Tongue (tissue), 2 donors: Measurements from ENCODE around the gene DNAJB5. TPM values are rescaled to one million over a fixed set of nuclear protein-coding genes. Genes with fewer than 3 reads are reported as not detected.
"Not testable (repeated sequence)": the region's sequence is repeated elsewhere in the genome, so short reads cannot be mapped to it uniquely, and the experiment has no call there.

Experiments used
- DNase-seq: peaks from one replicate; pipeline ENCODE4 v3.0.0-alpha.2; 2015
- total RNA-seq: library from RNA; depleted of rRNA; stranded (reverse); fragments of >200 nt; gene quantifications from one replicate; pipeline ENCODE4 v1.2.3, GENCODE V29; 2014

DNAJB5 gene
- total RNA-seq, 1 donor from 2014 or later = 72.4 TPM

DNA sequence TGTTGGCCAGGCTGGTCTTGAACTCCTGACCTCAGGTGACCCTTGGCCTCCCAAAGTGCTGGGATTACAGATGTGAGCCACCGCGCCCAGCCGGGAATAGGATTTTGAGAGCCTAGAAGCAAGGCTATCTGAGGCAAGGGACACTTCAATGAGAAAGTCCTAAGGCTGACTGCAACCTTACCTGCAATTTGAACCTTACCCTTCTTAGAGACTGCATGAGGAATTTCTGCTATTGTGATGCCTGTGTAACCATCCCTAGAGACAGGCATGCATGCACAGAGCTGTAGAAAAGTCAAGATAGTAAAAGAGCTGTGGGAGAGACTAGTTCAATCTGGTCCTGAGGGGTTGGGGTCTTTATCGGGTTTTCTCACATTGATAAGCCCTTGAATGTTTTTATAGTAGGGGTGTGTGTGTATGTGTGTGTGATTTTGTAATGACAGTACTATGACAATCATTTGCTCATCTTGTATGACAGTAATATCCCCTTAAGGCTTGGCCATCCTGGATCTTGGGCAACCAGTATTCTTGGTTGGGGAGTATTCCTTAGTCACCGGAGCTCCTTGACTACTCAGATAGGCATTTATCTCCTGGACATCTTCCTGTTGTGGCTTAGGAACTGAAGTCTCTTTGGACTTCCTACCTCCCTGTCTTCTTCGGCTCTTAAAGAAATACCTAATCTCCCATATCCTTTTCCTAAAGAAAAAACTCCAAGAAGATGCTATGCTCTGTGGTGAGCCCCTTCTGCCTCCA, 11.2 kb downstream of the DNAJB5 start:
- DNase-seq = no peak

DNA sequence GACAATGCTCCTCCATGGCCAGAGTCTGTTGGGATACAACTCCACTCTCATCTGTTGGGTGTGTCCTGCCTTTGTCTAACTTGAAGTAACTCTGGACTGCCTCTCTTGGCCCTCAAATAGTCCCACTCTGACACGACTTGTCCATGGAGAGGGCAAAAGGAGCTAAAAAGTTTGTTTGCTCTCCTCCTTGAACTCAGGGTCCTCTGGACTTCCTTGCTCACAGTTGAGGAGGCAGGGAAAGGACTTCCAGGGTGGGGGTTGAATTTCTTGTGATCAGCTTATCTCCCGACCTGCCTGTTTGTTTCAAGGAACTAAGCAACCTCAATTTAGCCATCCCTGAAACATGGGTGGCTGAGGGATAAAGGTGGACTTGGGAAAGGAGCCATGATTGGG, 11.7 kb downstream of the DNAJB5 start:
- DNase-seq = no peak

DNA sequence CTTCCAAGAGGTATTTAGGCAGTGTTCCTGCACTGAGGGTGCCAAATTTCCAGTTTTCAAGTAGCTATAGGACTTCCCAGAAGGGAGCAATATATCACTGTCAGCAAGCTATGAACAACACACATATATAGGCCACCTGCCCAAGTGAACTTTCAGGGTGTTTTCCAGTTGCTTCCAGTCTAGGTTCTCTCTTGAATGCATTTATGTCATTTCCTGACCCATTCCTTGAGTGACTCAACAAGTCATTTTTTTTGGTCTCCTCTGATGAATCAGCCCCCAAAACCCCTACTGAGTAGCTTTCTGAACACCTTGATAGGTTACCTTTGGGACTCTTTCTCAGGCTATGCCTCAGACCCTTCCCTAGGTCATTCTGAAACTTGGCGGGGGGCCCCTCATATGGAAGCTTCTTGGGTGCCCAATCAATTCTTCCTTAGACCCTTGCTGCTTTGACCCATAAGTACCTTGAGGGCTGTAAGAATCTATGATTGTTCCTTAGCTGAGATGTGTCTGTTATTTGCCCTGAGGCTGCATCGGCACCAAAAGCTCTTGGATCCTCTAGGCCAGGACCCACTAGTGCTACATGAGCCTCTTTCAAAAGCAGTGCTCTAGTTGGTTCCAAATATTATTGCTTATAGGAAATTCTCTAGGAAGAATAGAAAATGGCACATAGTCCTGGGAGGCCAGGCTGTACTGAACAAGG, 12.4 kb downstream of the DNAJB5 start:
- DNase-seq = no peak

DNA sequence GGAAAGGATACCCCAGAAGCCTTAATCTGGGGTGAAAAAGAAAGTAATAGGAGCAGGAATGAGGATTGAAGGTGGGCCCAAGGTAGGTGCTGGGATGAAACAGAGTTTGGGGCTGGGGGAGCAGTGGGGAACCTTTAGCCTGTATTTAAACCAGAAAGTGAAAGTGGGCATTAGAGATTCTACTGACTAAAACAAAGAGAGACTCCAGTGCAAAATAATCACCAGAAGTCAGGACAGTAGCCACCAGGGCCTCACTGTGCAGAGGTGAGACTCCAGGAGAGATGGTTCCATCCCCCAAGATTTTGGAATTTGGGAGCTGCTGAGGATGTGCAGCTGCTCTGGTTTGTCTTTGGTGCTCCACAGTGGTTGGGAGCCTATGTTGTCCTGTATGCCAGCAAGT, 13.1 kb downstream of the DNAJB5 start:
- DNase-seq = no peak

DNA sequence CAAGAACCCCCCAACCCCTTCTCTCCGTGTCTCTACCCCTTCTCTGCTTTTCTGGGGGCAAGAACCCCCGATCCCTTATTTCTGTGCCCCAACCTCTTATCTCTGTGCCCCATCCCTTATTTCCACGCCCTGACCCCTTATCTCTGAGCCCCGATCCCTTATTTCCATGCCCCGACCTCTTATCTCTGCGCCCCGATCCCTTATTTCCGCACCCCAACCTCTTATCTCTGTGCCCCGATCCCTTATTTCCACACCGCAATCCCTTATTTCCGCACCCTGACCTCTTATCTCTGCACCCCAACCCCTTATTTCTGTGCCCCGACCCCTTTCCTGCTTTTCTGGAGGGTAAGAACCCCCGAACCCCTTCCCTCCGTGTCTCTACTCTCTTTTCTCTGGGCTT, 14.8 kb downstream of the DNAJB5 start:
- DNase-seq = not testable (repeated sequence)

DNA sequence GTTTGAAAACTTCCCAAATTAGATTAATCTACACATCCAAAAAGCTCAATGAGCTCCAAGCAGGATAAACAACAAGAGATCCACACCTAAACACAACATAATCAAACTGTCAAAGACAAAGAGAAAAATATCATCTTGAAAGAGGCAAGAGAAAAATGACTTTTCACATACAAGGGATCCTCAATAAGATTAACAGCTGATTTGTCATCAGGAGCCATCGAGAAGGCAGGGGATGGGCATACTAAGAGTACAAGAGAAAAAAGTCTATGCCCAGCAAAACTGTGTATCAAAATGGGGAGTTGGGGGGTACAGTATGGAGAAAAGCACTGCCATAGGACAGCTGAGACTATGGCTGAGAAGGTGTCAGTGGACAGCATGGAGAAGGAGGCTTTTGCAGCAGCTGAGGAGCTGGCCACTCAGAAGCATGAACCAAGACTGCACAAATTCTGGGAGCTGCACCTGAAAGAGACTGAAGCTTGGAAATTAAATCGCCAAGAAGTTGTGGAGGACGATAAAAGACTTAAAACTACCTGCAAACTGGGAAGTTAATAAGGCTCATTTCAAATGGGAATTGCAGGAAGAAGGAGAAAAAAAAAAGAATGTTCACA, 20.9 kb downstream of the DNAJB5 start:
- DNase-seq = no peak

DNA sequence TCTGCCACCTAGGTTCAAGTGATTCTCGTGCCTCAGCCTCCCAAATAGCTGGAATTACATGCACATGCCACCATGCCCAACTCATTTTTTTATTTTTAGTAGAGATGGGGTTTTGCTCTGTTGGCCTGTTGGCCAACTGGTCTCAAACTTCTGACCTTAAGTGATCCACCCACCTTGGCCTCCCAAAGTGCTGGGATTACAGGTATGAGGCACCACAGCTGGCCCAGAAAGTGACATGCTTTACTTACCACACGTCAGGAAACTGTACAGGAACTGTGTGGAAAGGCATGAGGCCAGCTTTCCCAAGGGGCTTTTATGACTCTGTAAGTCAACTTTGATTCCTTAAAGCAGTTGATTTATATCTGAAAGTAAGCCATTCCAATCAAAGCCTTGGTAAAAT, 25.0 kb downstream of the DNAJB5 start:
- DNase-seq = no peak

DNA sequence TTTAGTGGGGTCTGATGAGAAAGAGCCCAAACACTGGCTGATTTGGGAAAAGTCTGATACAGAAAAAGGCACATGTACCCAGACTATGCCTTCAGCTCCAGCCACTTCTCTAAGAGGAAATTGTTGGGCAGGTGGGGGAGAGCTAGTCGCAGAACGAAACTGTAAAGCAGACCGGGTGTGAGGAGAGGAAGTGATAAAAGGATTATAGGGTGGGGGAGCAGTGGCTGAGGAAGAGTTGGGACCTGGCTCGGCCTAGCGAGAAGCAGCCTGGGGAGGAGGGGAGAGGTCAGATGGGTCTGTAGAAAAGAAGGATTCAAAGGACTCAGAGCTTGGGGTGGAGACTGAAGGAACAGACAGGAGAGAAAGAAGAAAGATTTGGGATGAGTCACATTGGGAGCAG, 33.9 kb downstream of the DNAJB5 start:
- not testable (repeated sequence) for DNase-seq

DNA sequence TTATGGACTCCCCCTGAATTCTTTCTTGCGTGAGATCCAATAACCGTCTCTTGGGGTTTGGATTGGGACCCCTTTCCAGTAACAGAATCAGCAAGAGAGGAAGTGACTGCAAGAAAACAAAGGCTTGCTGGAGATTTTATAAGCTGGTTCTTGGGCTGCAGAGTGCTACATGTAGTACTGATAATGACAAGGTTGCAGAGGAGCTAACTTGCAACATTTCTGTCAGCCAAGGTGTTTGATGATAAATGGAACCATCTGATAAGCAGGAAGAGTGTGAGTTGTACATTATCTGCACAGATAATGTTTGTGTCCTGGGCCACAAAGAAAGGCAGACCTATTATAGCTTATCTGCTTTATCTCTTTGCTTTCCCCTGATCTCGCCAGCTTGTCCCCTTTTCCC, 37.1 kb downstream of the DNAJB5 start:
- no peak for DNase-seq

DNA sequence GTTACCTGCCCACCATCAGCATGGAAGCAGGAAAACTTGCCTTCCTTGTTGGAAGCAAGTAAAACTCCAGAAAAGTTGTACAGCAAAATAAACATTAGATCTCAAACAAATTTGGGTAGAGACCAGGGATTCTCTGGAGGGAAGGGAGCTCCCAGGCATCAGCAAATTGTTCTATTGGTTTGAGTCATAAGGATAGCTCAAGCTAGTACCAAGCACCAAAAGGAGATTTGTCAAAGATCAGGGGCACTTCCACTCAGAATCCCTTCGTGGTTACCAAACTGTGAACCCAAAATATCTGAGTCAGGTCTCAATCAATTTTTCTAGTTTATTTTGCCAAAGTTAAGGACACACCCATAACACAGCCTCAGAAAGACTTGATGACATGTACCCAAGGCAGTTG, 37.8 kb downstream of the DNAJB5 start:
- DNase-seq = no peak

DNA sequence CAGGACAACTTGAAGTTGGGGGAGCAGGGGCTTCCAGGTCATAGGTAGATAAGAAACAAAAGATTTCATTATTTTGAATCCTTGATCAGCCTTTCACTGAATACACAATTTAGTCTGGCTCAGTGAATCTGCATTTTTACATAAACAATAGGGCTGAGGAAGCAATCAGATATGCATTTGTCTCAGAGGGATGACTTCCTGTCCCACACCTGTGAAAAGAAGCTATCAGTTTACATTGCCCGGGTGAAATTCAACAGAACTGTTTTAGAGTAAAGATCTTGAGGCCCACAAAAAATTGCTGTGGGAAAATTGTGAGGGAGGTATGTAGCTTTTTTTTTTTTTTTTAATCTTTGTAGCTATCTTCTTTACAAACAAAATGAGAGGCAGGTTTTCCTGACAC, 38.3 kb downstream of the DNAJB5 start:
- DNase-seq = no peak

DNA sequence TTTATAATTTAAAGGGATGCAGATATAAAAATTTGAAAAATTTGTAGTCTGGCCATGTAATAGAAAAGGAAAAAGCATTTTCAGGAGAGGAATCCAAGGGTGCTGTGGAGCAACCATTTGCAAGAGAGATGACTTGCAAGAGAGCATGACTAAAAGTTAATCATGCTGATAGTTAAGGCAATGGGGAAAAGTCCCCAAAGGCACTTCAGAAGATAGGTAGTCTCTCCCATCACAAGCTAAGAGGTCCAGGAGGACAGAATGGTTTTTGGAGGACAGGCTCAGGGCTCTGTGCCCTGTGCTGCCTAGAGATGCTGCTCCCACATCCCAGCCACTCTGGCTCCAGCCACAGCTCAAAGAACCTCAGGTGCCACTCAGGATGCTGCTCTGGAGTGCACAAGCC, 38.8 kb downstream of the DNAJB5 start:
- no peak for DNase-seq

DNA sequence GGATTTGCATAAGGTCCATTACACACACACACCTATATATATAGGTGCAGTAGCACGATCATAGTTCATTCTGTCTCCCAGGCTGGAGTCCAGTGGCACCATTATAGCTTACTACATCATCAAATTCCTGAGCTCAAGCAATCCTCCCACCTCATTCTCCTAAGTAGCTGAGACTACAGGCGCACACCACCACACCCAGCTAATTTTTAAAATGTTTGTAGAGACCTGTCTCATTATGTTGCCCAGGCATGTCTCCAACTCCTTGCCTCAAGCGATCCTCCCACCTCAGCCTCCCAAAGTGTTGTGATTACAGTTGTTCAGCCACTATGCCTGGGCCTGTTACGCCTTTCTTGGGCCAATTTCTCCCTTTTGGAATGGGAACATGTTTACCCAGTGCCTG, 39.7 kb downstream of the DNAJB5 start:
- DNase-seq = no peak

DNA sequence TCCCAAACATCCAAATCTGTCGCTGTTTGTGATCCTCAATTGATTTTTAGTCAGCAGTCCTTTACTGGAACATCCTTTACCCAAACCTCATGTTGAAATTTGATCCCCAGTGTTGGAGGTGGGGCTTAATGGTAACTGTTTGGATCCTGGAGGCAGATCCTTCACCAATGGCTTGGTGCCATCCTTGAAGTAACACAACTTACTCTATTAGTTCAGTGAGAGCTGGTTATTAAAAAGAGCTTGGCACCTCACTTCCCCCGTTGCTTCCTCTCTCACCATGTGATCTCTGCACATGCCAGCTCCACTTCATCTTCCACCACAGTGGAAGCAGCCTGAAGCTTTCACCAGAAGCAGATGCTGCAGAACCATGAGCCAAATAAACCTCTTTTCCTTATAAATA, 40.3 kb downstream of the DNAJB5 start:
- DNase-seq = no peak

DNA sequence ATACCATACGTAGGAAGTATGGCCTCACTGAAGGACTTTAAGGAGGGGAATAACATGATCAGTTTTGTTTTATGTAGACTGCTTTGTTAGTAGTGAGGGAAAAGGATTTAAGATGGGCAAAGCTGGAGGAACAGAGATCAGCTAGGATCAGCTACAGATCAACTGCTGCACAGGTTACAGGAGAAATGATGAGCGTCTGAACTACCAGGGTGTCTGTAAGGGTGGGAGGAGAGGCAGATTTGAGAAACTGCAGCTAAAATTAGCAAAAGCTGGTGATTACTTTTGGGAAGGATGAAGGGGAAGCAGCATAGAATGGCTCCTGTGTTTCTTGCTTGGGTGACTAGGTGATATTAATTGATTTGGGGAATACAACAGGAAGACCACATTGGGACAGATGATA, 43.6 kb downstream of the DNAJB5 start:
- no peak for DNase-seq

DNA sequence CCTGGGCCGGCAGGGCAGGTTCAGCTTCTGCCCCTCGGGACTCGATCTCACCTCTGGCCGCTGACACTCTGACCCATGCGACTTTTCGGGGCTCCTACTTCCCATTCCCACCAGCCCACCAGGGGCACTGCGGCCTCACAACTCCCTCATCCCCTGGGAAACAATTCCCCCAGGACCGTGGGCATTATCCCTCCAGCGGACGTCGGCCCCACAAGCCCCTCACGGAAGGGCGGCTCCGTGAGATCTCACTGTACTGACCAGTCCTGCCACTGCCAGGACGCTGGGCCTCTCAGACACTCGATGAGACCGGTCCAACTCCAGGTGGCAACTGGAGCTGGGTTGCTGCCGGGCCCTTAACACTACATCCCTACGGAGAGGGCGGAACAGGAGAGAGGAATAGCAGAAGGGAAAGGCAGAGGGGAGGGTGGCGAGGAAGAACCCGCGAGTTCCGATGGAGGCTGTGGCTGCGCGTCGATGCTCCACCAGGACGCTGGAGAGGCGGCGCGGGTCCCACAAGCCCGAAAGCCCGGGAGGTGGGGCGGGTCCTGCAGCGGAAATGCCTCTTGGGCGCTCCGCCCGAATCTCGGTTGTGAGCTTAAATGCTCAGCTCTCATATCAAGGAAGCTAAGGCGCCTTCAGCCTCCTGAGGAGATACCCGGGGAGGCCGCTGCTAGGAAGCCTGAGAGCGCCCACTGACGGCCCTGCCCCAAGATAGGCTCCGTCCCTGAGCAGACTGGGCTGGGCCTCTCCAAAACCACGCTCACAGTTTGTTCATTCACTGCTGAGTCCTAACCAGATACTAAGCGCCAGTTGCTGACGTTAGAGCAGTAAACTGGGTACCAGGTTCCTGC, 46.5 kb downstream of the DNAJB5 start:
- DNase-seq = peak; percentile 46

DNA sequence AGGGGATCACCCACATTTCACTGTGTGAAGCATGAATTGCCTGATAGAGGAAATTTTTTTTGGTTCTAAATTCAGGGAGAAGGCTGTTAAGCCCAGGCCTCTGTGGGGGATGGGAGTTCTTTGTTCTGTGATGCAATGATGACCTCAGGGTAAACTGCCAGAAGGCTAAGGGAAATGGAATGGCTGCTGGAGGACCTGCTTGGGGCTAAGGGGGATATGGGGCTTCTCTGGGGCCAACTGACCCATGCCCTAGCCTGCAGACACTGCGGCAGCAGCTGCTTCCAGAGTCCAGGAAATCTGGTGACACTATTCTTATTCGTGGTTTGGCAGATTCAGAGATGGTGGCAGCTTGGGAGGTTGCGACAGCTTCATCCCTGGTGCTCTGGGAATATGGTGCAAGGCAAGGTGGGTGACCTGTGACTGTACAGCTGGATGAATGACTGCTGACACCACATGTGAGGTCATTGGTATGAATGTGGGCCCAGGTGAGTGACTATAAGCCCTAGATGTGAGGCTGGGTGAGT, 52.6 kb downstream of the DNAJB5 start:
- DNase-seq = no peak

DNA sequence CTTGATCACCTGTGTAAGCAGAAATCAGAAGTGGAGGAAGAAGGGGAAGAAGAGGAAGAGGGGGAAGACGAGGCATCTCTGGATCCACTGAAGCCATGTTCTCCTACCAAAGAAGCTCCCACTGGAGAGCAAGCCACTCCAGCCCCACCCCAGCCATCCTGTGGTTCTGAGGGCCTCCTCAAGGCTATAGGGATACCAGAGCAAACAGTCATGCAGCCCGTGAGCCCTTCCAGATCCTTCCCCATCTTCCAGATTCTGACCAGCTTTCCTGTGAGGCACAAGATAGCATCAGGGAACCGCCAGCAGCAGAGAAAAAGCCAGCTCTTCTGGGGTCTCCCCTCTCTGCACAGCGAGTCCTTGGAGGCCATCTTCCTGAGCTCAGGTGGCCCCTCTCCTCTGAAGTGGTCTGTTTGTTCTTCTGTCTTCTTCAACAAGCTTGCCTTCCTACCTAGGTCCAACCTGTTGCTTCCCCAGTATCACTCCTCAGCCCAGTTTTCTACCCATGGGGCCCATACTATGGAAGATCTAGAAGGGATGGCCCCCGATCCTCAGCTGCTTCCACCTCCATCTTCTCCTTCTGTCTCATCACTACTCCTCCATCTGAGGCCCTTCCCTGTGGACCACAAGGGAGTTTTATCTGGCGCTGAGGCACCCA, 53.5 kb downstream of the DNAJB5 start:
- no peak for DNase-seq

DNA sequence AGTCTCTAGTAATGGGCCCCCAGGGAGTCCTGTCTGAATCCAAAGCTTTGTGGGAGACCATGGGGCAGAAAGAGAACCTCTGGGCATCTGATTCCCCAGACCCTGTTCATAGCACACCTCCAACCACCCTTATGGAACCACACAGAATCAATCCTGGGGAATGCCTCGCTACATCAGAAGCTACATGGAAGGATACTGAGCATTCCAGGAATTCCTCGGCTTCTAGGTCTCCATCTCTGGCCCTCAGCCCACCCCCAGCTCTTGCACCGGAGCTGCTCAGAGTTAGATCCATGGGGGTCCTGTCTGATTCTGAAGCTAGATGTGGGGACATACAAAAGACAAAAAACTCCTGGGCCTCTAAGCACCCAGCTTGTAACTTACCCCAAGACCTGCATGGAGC, 54.5 kb downstream of the DNAJB5 start:
- DNase-seq = no peak
